Measurements from ENCODE around the gene LRRC8E. TPM values are rescaled to one million over a fixed set of nuclear protein-coding genes. Genes with fewer than 3 reads are reported as not detected.
A peak's percentile ranks its signal among the peaks of the same experiment; 100 is the strongest.

LRRC8E gene
- total and polyA plus RNA-seq, 7 donors = 0.23 to 1.2 (median 1.2) TPM; not detected in 4

DNA sequence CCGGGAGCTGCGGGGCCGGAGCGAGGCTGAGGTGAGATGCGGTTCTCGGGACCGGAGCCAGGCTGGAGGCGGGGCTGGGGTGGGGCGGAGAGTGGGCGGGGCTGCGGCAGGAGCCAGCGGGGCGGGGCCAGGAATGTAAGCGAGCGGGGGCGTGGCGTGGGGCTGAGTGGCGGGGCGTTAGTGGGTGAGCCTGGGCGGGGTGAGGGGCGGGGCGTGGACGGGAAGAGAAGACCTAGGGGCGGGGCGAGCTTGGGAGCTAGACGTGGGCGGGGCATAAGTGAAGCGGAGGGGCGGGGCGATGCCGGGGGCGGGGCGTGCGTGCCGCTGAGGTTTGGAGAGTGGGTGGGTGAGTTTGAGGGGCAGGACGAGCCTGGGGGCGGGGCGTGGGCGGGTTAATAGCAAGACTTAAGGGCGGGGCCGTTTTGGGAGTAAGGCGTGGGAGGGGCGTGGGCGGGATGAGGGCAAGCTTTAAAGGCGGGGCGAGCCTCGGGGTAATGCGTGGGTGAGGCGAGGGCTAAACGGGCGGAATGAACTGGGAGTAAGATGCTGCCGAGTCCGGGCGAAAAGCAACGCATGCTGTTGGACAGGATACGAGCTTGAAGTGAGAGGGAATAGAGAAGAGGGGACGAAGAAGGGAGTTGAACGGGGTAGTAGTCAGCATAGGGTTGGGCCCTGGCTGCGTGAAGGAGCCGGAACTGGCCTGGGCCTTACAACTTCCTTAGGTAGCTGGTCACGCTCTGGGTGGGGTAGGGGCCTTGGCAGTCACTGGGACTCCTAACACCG, 32.4 kb downstream of the LRRC8E start:
- Histone ChIP-seq H3K27me3 (peaks cover 32 to 39% (median 35%) of the 10 kb centered on the region in 3 donors), H3K4me3 (peak overlapping the region; percentile 70 to 87 (median 74)), H3K9me3 (no peaks in the 10 kb centered on the region), H3K36me3 (peaks cover 11 to 16% (median 13%) of the 10 kb centered on the region in 4 donors), H3K27ac (peak overlapping the region; percentile 93 to 98 (median 96)), H3K4me1 (peaks cover 0 to 89% (median 87%) of the 10 kb centered on the region in 4 donors)
- intact Hi-C loops (cut with DNase I) = loop anchor here (2.0 to 10.0 kb wide), 4 partner anchors 16 to 1186 kb away; partner anchors contain the start of genes ANGPTL4, GPR108, MBD3L1 and TRIP10
- peak; percentile 100 for DNase-seq
- no peak for TF ChIP-seq EP300 (IDR thresholded peaks at IDR 0.05)
- TF ChIP-seq, protein P1, sequence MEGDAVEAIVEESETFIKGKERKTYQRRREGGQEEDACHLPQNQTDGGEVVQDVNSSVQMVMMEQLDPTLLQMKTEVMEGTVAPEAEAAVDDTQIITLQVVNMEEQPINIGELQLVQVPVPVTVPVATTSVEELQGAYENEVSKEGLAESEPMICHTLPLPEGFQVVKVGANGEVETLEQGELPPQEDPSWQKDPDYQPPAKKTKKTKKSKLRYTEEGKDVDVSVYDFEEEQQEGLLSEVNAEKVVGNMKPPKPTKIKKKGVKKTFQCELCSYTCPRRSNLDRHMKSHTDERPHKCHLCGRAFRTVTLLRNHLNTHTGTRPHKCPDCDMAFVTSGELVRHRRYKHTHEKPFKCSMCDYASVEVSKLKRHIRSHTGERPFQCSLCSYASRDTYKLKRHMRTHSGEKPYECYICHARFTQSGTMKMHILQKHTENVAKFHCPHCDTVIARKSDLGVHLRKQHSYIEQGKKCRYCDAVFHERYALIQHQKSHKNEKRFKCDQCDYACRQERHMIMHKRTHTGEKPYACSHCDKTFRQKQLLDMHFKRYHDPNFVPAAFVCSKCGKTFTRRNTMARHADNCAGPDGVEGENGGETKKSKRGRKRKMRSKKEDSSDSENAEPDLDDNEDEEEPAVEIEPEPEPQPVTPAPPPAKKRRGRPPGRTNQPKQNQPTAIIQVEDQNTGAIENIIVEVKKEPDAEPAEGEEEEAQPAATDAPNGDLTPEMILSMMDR (IDR thresholded peaks at IDR 0.05) = no peak
- peak; percentile 34 to 45 for TF ChIP-seq POLR2A (IDR thresholded peaks at IDR 0.05)
- TF ChIP-seq POLR2AphosphoS5 (IDR thresholded peaks at IDR 0.05) = peak; percentile 84 to 89 (median 88)
- WGBS, 2 donors = 1 to 2% methylated on average over 62 of the region's 62 CpGs

DNA sequence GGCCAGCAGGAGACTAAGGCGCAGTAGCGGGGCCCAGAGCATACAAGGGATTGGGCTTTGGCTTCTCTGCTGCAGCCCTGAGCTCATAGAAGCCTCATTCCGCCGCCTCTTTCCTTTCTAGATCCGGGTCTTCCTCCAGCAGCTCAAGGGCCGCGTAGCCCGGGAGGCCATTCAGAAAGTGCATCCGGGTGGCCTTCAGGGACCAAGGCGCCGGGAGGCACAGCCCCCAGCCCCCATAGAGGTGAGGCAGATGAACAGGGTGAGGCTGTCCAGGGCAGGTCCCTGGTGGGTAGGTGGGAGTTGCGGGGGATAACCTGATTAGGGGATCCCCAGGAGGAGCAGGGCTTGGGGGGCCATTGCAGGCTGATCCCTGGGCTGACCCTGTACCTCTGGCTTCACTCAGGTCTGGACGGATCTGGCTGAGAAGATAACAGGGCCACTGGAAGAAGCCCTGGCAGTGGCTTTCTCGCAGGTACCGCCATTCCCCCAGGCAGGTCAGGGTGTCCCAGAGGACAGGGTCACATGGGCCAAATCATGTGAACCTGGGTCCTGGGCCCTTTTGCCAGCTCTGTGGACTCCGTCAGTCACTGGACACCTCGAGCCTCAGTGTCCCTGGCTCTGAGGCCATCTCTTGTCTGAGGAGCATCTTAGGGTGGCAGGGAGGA, 33.1 kb downstream of the LRRC8E start:
- Histone ChIP-seq H3K27me3 (peaks cover 24 to 32% (median 28%) of the 10 kb centered on the region in 3 donors), H3K36me3 (peaks cover 11 to 16% (median 13%) of the 10 kb centered on the region in 4 donors), H3K4me1 (peaks cover 0 to 86% (median 84%) of the 10 kb centered on the region in 4 donors), H3K27ac (peak overlapping the region; percentile 89 to 97 (median 94)), H3K9me3 (no peaks in the 10 kb centered on the region), H3K4me3 (peak overlapping the region; percentile 28 to 74 (median 72))
- WGBS, 2 donors = 42 to 57% methylated on average over 17 of the region's 17 CpGs
- DNase-seq = no peak
- TF ChIP-seq, protein P1 (IDR thresholded peaks at IDR 0.05) = no peak
- TF ChIP-seq POLR2A (IDR thresholded peaks at IDR 0.05) (no peak), POLR2AphosphoS5 (IDR thresholded peaks at IDR 0.05) (no peak), EP300 (IDR thresholded peaks at IDR 0.05) (no peak)
- intact Hi-C loops (cut with DNase I) = loop anchor here (2.0 to 10.0 kb wide), 4 partner anchors 17 to 1187 kb away; partner anchors contain the start of genes ANGPTL4, GPR108, MBD3L1 and TRIP10

DNA sequence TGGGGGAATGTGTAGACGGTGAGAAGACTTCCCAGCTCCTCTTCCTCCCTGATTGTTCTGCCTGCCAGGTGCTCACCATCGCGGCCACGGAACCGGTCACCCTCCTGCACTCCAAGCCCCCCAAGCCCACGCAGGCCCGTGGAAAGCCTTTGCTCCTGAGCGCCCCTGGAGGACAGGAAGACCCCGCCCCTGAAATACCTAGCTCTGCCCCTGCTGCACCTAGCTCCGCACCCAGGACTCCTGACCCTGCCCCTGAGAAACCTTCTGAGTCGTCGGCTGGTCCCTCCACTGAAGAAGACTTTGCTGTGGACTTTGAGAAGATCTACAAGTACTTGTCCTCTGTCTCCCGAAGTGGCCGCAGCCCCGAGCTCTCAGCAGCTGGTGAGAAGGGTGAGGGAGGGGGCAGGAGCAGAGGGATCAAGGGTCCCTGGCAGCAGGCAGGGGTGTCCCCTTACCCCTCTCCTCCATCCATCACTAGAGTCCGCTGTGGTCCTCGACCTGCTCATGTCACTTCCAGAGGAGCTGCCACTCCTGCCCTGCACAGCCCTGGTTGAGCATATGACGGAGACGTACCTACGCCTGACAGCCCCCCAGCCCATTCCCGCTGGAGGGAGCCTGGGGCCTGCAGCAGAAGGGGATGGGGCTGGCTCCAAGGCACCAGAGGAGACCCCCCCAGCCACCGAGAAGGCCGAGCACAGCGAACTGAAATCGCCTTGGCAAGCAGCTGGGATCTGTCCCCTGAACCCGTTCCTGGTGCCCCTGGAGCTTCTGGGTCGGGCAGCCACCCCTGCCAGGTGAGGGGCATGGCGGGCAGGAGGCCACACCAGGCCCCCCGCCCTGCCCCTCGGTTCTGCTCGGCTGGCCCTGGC, 33.9 kb downstream of the LRRC8E start:
- Histone ChIP-seq H3K36me3 (peaks cover 11 to 16% (median 13%) of the 10 kb centered on the region in 4 donors), H3K9me3 (no peaks in the 10 kb centered on the region), H3K4me3 (peak overlapping the region in 2 of 4 donors; percentile 70 to 74), H3K27ac (peak overlapping the region; percentile 89 to 97 (median 94)), H3K27me3 (peaks cover 17 to 24% (median 21%) of the 10 kb centered on the region in 3 donors), H3K4me1 (peaks cover 0 to 86% (median 84%) of the 10 kb centered on the region in 4 donors)
- intact Hi-C loops (cut with DNase I) = loop anchor here (2.0 to 10.0 kb wide), 4 partner anchors 17 to 1187 kb away; partner anchors contain the start of genes ANGPTL4, GPR108, MBD3L1 and TRIP10
- WGBS, 2 donors = 94% methylated on average over 31 of the region's 31 CpGs
- no peak for DNase-seq
- TF ChIP-seq POLR2AphosphoS5 (IDR thresholded peaks at IDR 0.05) (no peak), EP300 (IDR thresholded peaks at IDR 0.05) (no peak), POLR2A (IDR thresholded peaks at IDR 0.05) (no peak)

DNA sequence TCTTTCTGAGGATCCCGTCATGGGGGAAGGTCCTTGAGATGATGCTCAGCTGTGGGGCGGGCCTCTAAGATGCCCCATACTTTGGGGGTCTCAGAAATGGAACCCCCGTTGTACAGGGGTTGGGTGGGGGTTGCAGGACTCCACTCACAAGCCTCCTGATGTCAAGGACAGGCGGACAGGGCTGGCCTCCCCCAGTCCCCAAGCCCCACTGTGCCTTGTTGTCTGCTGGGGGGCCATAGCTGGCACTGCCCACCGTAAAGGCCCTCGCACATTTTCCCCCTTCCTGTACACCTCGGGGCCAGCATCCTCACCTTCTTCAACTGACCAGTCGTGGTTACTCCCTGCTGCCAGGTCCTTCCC, 34.5 kb downstream of the LRRC8E start:
- intact Hi-C loops (cut with DNase I) = loop anchor here (10.0 kb wide), 3 partner anchors 442 to 1188 kb away; partner anchors contain the start of genes ANGPTL4, GPR108, MBD3L1 and TRIP10
- Histone ChIP-seq H3K36me3 (peaks cover 11 to 16% (median 13%) of the 10 kb centered on the region in 4 donors), H3K9me3 (no peaks in the 10 kb centered on the region), H3K4me1 (peaks cover 0 to 86% (median 84%) of the 10 kb centered on the region in 4 donors), H3K27me3 (peaks cover 12 to 18% (median 14%) of the 10 kb centered on the region in 3 donors), H3K27ac (peak overlapping the region; percentile 89 to 97 (median 94)), H3K4me3 (peak overlapping the region in 1 of 4 donors; percentile 59)
- no peak for TF ChIP-seq EP300 (IDR thresholded peaks at IDR 0.05)
- no peak for TF ChIP-seq POLR2A (IDR thresholded peaks at IDR 0.05)
- TF ChIP-seq POLR2AphosphoS5 (IDR thresholded peaks at IDR 0.05) = no peak
- TF ChIP-seq, protein P1 (IDR thresholded peaks at IDR 0.05) = no peak
- no peak for DNase-seq
- 89 to 93% methylated on average over 8 of the region's 8 CpGs for WGBS, 2 donors

Measured in sigmoid colon (tissue), 7 donors.